HFFc6 (cell line): ENCODE measurements around the gene ITPR1. TPM values are rescaled to one million over a fixed set of nuclear protein-coding genes. Genes with fewer than 3 reads are reported as not detected.

Experiments used
- DNase-seq: peaks from one replicate; pipeline ENCODE4 v3.0.0-alpha.2; 2018
- H3K27ac Mint-ChIP-seq: 2 replicates; pipeline ENCODE4 v1.8.0; 2020; ENCODE audit warnings: mild to moderate bottlenecking, mixed read lengths
- H3K27me3 Mint-ChIP-seq: 2 replicates; pipeline ENCODE4 v1.8.0; 2021; ENCODE audit warnings: mild to moderate bottlenecking, moderate library complexity, mixed read lengths; ENCODE audit not compliant: insufficient read depth
- H3K36me3 Mint-ChIP-seq: 2 replicates; pipeline ENCODE4 v1.8.0; 2021; ENCODE audit warnings: low read depth, mixed read lengths
- H3K4me1 Mint-ChIP-seq: 2 replicates; pipeline ENCODE4 v1.8.0; 2020; ENCODE audit warnings: low read depth, mixed read lengths
- H3K4me3 Mint-ChIP-seq: 2 replicates; pipeline ENCODE4 v1.8.0; 2020; ENCODE audit warnings: mild to moderate bottlenecking, moderate library complexity, mixed read lengths
- H3K9me3 Mint-ChIP-seq: 2 replicates; pipeline ENCODE4 v1.8.0; 2020; ENCODE audit warnings: mild to moderate bottlenecking, mixed read lengths
- CTCF ChIP-seq: fragments of 200-600 bp; sonication (generic); IDR thresholded peaks from 2 replicates; pipeline ENCODE4 v1.5.0; 2021; ENCODE audit warnings: antibody characterized with exemption, mild to moderate bottlenecking
- total RNA-seq, 6 experiments: library from RNA; stranded (reverse); fragmentation: NEBNext Ultra II Directional; extraction: Animal tissue kit (Norgen Biotek cat#: 25700); gene quantifications; 2 replicates in 1 of 6; 3 replicates in 5 of 6; pipeline ENCODE4 v1.2.3, GENCODE V29; 2021

ITPR1 gene
- total RNA-seq, 6 experiments from 2014 or later, result 4.9 to 8.3 (median 6.1) TPM

- Mint-ChIP-seq H3K9me3 (peaks cover 21% of the 10 kb centered on the region), H3K27me3 (peaks cover 6% of the 10 kb centered on the region; the same call in 1 of the 2 replicates), H3K4me1 (peaks cover 2% of the 10 kb centered on the region), H3K27ac (no peak overlapping the region), H3K36me3 (peaks cover 17% of the 10 kb centered on the region; the same call in 1 of the 2 replicates), H3K4me3 (no peak overlapping the region)
- TF ChIP-seq CTCF, result no peak
- DNase-seq, result no peak
Observed at GRCh38 chr3:4766716-4767499, 273.8 kb downstream of the ITPR1 start.

- Mint-ChIP-seq H3K36me3 (peaks cover 17% of the 10 kb centered on the region; the same call in 1 of the 2 replicates), H3K9me3 (peaks cover 21% of the 10 kb centered on the region), H3K27me3 (peaks cover 2% of the 10 kb centered on the region; the same call in 1 of the 2 replicates), H3K4me1 (peaks cover 10% of the 10 kb centered on the region), H3K27ac (no peak overlapping the region), H3K4me3 (no peak overlapping the region)
- no peak for DNase-seq
- no peak for TF ChIP-seq CTCF
Observed at GRCh38 chr3:4768021-4768420, 274.9 kb downstream of the ITPR1 start.

GRCh38 chr3:4768521-4768920, 275.4 kb downstream of the ITPR1 start:
- Mint-ChIP-seq H3K27ac (no peak overlapping the region), H3K4me3 (no peak overlapping the region), H3K9me3 (peaks cover 21% of the 10 kb centered on the region), H3K4me1 (peaks cover 10% of the 10 kb centered on the region), H3K36me3 (peaks cover 17% of the 10 kb centered on the region; the same call in 1 of the 2 replicates), H3K27me3 (peaks cover 2% of the 10 kb centered on the region)
- no peak for DNase-seq
- TF ChIP-seq CTCF, result no peak

- no peak for DNase-seq
- Mint-ChIP-seq H3K4me1 (peaks cover 10% of the 10 kb centered on the region), H3K4me3 (no peak overlapping the region), H3K9me3 (peaks cover 15% of the 10 kb centered on the region), H3K27ac (no peak overlapping the region), H3K27me3 (peaks cover 4% of the 10 kb centered on the region), H3K36me3 (peaks cover 17% of the 10 kb centered on the region; the same call in 1 of the 2 replicates)
- no peak for TF ChIP-seq CTCF
Observed at GRCh38 chr3:4770561-4770960, 277.4 kb downstream of the ITPR1 start.

DNA sequence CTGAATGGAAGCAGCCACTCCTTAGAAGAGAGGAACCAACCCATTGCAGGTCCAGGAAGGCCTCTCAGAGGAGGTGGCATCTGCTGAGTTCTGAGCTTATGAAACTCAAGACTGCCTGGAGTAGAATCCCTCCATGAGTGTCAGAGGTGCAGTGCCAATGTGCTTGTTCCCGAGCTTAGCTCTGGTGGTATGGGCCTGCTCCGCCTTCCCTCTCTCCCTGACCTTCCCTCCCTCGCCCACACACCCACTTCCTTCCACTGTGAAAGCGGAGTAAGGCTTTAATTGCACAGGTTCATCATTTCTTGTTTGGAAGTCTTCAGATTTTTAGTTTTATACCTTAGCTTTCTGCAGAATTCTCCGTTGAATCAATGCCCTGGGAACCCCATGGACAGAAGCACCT, 278.1 kb downstream of the ITPR1 start:
- Mint-ChIP-seq H3K27me3 (peaks cover 4% of the 10 kb centered on the region), H3K4me1 (peaks cover 10% of the 10 kb centered on the region), H3K36me3 (peaks cover 11% of the 10 kb centered on the region; the same call in 1 of the 2 replicates), H3K9me3 (peaks cover 8% of the 10 kb centered on the region), H3K4me3 (no peak overlapping the region), H3K27ac (no peak overlapping the region)
- no peak for TF ChIP-seq CTCF
- DNase-seq, result no peak
